ENCODE results near the gene HSPA6. TPM values are rescaled to one million over a fixed set of nuclear protein-coding genes. Genes with fewer than 3 reads are reported as not detected.
"Not testable (repeated sequence)": the region's sequence is repeated elsewhere in the genome, so short reads cannot be mapped to it uniquely, and the experiment has no call there.

Gene HSPA6
- under 1 TPM; 0.11 to 0.14 TPM for total RNA-seq

DNA sequence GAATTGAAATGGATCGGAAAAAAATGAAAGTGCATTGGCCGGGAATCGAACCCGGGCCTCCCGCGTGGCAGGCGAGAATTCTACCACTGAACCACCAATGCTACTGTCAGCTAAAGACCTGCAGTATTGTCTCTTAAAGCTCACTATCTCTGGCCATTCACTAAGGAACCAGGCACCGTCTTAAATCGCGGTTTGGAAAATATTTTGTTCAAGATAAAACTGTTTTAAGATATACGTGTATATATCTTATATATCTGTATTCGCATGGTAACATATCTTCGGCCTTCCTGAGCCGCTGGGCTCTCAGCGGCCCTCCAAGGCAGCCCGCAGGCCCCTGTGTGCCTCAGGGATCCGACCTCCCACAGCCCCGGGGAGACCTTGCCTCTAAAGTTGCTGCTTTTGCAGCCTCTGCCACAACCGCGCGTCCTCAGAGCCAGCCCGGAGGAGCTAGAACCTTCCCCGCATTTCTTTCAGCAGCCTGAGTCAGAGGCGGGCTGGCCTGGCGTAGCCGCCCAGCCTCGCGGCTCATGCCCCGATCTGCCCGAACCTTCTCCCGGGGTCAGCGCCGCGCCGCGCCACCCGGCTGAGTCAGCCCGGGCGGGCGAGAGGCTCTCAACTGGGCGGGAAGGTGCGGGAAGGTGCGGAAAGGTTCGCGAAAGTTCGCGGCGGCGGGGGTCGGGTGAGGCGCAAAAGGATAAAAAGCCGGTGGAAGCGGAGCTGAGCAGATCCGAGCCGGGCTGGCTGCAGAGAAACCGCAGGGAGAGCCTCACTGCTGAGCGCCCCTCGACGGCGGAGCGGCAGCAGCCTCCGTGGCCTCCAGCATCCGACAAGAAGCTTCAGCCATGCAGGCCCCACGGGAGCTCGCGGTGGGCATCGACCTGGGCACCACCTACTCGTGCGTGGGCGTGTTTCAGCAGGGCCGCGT is at the start of gene HSPA6:
Gene HSPA6 (plus strand): TSS at position 724 of the 925 bp plus-strand sequence. CDS start 119 bp downstream, at position 843.
- DNase-seq (peak; percentile 77), ATAC-seq (peak; percentile 77)
- H3K27me3 Mint-ChIP-seq; POLR2A ChIA-PET; H3K36me3 Mint-ChIP-seq (ENCODE audit: low read depth); H3K4me1 Mint-ChIP-seq; H3K9me3 Mint-ChIP-seq (ENCODE audit: low read depth): not testable (repeated sequence)
- H3K4me3 Mint-ChIP-seq = peak within 1 kb of the TSS; percentile 75
- peak within 1 kb of the TSS; percentile 58 for H3K27ac Mint-ChIP-seq
- intact Hi-C loops (cut with DNase I, micrococcal nuclease) = loop anchor here in 1 of 2 experiments (1.0 to 2.0 kb wide), 2 partner anchors 16 to 37 kb away; no protein-coding TSS in a partner anchor
- CTCF ChIA-PET = interaction anchor here (0.6 to 1.3 kb wide), 3 partner anchors 39 to 226 kb away, joined by 3 to 6 read pairs (median 4); partner anchors contain the start of gene DUSP12

DNA sequence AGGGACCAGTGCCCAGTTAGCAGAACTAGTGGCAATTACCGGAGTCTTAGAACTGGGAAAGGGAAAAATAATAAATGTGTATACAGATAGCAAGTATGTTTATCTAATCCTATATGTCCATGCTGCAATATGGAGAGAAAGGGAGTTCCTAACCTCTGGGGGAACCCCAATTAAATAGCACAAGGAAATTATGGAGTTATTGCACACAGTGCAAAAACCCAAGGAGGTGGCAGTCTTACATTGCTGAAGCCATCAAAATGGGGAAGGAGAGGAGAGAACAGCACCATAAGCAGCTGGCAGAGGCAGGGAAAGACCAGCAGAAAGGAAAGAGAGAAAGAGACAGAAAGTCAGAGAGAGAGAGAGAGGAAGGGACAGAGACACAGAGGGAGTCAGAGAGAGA is 46.6 kb upstream of the HSPA6 start:
- ATAC-seq; DNase-seq; H3K4me3 Mint-ChIP-seq; CTCF ChIA-PET; H3K27ac Mint-ChIP-seq; intact Hi-C loops (cut with DNase I, micrococcal nuclease); POLR2A ChIA-PET; H3K9me3 Mint-ChIP-seq (ENCODE audit: low read depth); H3K4me1 Mint-ChIP-seq; H3K36me3 Mint-ChIP-seq (ENCODE audit: low read depth): not testable (repeated sequence)
- peaks cover 30% of the 10 kb centered on the region for H3K27me3 Mint-ChIP-seq

DNA sequence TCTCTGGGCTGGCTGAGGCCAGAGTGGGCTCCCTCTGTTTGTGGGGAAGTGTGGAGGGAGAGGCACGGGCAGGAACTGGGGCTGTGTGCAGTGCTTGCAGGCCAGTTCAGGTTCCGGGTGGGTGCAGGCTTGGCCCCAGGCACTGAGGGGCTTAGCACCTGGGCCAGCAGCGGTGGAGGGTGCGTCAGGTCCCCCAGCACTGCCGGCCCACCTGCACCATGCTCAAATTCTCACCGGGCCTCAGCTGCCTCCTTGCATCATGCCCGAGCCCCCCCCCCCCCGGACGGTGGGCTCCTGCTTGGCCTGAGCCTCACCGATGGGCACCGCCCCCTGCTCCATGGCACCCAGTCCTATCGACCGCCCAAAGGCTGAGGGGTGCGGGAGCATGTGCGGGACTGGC is 45.4 kb upstream of the HSPA6 start:
- no peak for DNase-seq
- Mint-ChIP-seq H3K9me3 (ENCODE audit: low read depth) (no peaks in the 10 kb centered on the region), H3K36me3 (ENCODE audit: low read depth) (no peaks in the 10 kb centered on the region), H3K27me3 (peaks cover 20% of the 10 kb centered on the region), H3K4me3 (no peak overlapping the region), H3K4me1 (no peaks in the 10 kb centered on the region), H3K27ac (no peak overlapping the region)
- ChIA-PET CTCF (interaction anchor here (1.0 kb wide), 1 partner anchor 10 kb away, joined by 3 read pairs; no protein-coding TSS in a partner anchor), POLR2A (no interaction called here)
- intact Hi-C loops (cut with DNase I, micrococcal nuclease) = no loop called here
- no peak for ATAC-seq

DNA sequence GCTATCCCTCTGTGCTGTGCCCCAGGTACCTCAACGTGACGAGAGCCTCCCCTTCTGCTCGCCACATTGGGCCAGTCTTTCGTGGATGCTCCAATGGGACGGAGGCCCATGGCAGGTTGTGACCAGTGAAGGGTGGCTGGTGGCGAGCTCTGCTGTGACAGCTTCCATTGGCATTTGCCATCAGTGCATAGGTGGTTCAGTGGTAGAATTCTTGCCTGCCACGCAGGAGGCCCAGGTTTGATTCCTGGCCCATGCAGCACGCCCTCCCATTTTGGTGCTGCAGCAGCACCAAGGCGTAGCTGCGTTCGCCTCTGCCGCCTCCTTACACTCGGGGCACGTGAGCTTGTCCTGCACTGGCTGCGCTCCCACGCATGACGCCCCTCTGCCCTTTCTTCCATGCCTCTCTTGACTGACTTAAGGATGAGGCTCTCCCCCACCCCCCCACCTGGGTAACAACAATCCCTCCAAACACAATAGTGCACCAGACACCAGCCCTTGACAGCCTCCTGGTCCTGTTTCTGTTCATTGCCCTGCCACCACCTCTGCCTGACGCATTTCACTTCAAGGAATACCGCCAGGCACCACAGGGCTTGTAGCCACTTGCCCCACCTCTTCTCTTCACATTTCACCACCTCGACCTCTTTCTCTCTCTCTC is 43.8 kb upstream of the HSPA6 start:
- ChIA-PET POLR2A (no interaction called here), CTCF (interaction anchor here (0.7 kb wide), 1 partner anchor 203 kb away, joined by 3 read pairs; no protein-coding TSS in a partner anchor)
- no peak overlapping the region for H3K4me3 Mint-ChIP-seq
- no peaks in the 10 kb centered on the region for H3K9me3 Mint-ChIP-seq (ENCODE audit: low read depth)
- DNase-seq (no peak), ATAC-seq (no peak)
- H3K27ac Mint-ChIP-seq = no peak overlapping the region
- intact Hi-C loops (cut with DNase I, micrococcal nuclease) = loop anchor here (10.0 kb wide), 3 partner anchors 84 to 554 kb away; no protein-coding TSS in a partner anchor
- no peaks in the 10 kb centered on the region for H3K36me3 Mint-ChIP-seq (ENCODE audit: low read depth)
- H3K4me1 Mint-ChIP-seq = no peaks in the 10 kb centered on the region
- peaks cover 10% of the 10 kb centered on the region for H3K27me3 Mint-ChIP-seq

DNA sequence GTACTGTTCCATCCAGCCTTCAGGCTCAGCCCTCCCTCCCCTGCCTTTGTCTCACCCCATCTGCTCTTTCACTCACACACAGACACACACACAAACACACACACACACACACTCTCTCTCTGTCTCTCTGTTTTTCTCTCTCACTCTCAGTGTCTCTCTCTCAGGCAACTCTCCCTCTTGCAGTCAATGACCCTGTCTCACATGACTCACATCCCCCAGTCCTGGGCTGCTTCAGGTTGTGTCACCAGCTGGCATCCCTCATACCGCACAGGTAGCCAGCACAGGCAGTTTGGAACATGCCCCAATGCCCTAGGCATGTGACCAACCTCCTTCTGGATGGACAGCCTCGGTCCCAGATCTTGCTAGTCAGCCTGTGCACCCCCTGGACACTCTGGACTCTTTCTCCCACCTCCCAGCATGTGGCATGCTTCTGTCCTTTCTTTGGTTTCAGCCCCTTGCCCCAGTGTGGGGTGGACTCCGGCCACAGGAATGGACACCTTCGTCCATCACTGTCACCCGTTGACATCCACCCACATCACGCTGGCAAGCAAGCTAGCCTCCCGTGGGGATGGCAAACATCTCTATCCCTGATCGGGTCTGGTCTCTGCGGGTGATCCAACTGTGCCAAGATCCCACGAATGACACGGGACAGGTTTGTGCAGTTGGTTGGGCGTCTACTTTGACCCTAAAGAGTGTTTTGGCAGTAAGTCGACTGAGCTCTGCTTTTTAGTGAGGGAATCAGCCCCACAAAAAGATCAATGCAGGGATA is 42.5 kb upstream of the HSPA6 start:
- Mint-ChIP-seq H3K4me1 (no peaks in the 10 kb centered on the region), H3K4me3 (no peak overlapping the region), H3K27me3 (peaks cover 10% of the 10 kb centered on the region), H3K27ac (no peak overlapping the region), H3K36me3 (ENCODE audit: low read depth) (no peaks in the 10 kb centered on the region), H3K9me3 (ENCODE audit: low read depth) (no peaks in the 10 kb centered on the region)
- CTCF ChIA-PET = interaction anchor here (1.4 to 4.9 kb wide), 2 partner anchors 14 to 258 kb away, joined by 6 to 32 read pairs; no protein-coding TSS in a partner anchor
- POLR2A ChIA-PET = no interaction called here
- ATAC-seq = peak; percentile 51
- DNase-seq = no peak
- intact Hi-C loops (cut with DNase I, micrococcal nuclease) = loop anchor here (10.0 kb wide), 3 partner anchors 83 to 553 kb away; no protein-coding TSS in a partner anchor

DNA sequence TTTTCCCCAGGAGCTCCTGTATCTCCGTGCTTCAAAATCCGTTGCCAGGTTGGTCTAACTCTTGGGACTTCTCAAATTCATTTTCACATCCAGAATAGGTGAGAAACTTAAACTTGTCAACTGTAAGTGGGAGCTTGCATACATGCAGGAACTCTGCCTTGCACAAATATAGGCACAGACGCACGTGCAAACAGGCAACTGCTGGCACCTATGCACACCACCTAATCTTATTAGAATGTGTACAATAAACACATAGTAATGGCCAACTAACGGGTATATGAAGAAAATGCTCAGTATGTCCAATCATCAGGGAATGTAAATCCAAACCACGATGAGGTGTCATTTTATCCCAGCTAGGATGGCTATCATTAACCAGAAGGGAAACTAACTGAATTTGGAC is 41.7 kb upstream of the HSPA6 start:
- Mint-ChIP-seq H3K4me3 (no peak overlapping the region), H3K27me3 (peaks cover 10% of the 10 kb centered on the region), H3K27ac (no peak overlapping the region), H3K36me3 (ENCODE audit: low read depth) (no peaks in the 10 kb centered on the region), H3K4me1 (no peaks in the 10 kb centered on the region), H3K9me3 (ENCODE audit: low read depth) (no peaks in the 10 kb centered on the region)
- POLR2A ChIA-PET = no interaction called here
- DNase-seq (no peak), ATAC-seq (no peak)
- CTCF ChIA-PET = interaction anchor here (1.4 to 4.9 kb wide), 3 partner anchors 13 to 260 kb away, joined by 5 to 32 read pairs (median 6); no protein-coding TSS in a partner anchor
- intact Hi-C loops (cut with DNase I, micrococcal nuclease) = loop anchor here (10.0 kb wide), 3 partner anchors 82 to 552 kb away; no protein-coding TSS in a partner anchor

DNA sequence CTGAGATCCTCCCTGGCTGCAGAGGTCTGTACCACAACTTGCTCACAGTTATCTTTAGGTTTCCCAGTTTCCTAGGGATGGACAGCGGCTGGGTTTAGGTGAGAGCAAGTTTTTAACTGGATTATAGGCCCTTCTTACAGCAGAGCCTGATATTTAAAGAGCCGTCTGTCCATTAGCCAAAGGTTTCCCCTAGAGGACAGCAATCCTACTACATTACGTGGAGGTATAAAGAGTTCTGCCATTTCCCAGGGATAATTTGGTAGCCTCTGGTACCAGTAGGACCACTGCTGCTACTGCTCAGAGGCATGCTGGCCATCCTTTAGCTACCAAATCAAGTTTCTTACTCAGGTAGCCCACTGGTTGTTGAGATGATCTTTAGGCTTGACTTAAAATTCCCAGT is 41.0 kb upstream of the HSPA6 start:
- no peak overlapping the region for H3K27ac Mint-ChIP-seq
- intact Hi-C loops (cut with DNase I, micrococcal nuclease) = loop anchor here (10.0 kb wide), 3 partner anchors 81 to 551 kb away; no protein-coding TSS in a partner anchor
- no peaks in the 10 kb centered on the region for H3K9me3 Mint-ChIP-seq (ENCODE audit: low read depth)
- H3K4me3 Mint-ChIP-seq = no peak overlapping the region
- DNase-seq (no peak), ATAC-seq (no peak)
- POLR2A ChIA-PET = no interaction called here
- H3K27me3 Mint-ChIP-seq = peaks cover 11% of the 10 kb centered on the region
- H3K4me1 Mint-ChIP-seq = no peaks in the 10 kb centered on the region
- no peaks in the 10 kb centered on the region for H3K36me3 Mint-ChIP-seq (ENCODE audit: low read depth)
- CTCF ChIA-PET = interaction anchor here (1.5 to 4.9 kb wide), 4 partner anchors 9 to 259 kb away, joined by 5 to 32 read pairs (median 6); no protein-coding TSS in a partner anchor

DNA sequence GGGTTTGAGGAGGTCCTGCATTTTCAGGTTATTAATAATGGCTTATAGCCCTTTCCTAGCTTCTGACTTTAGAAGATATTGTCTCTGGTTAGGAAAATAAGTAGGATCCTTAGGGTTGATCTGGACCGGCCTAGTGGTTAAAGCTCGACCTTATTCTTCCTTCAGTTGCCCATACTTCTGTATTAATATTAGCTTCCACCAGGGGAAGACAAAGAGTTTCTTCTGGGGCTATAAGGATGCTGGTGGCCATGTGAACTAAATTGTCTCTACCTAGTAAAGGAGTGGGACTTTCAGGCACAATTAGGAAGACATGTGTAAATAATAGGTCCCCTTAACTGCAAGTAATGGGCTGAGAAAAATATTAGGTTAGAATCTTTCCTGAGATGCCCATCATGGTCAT is 39.7 kb upstream of the HSPA6 start:
- intact Hi-C loops (cut with DNase I, micrococcal nuclease) = loop anchor here (10.0 kb wide), 3 partner anchors 80 to 550 kb away; no protein-coding TSS in a partner anchor

DNA sequence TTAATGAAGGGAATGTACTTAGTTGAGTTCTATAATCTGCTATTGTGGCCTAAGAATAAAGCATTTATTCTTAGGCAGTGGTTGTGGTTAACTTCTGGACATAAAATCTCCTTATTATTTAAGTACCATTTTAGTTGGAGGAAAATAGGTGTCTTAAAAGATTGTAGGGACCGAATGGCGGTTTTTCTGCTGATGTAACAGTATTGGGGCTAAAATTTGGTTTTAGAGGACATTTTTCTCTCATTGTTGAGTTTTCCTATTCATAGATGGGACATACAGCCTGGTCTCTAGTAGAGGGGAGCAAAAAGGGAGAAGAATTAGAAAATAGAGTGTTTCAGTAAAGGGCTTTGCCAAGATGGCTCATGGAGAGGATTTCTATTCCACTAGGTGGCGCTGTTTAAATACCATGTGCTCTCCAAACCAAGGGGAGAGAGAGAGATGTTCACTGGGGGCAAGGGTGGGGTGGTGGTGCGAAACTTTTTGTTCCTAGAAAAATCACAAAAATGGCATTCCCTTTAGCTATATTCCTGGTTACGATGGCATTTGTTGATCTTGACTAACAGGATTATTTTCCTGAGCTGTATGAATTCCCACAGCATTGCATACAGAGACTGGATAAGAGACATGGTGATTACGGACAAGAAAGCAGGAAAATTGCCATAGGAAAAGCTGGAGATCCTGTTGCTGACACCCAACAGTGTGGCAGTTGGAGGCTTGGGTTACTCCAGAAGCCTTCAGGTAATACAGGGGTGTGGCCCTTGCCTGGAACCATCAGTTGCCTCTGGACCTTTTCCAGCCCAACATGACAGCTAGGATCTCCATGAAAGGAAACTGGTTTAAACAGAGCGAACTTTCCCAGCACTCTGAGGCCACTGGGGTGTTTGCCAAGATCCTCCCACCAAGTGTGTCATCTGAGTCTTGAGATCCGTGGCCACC is 37.3 kb upstream of the HSPA6 start:
- ChIA-PET POLR2A (no interaction called here), CTCF (interaction anchor here (0.6 to 2.5 kb wide), 8 partner anchors 10 to 255 kb away, joined by 3 to 25 read pairs (median 4); no protein-coding TSS in a partner anchor)
- intact Hi-C loops (cut with DNase I, micrococcal nuclease) = loop anchor here (1.0 to 10.0 kb wide), 5 partner anchors 36 to 548 kb away; no protein-coding TSS in a partner anchor
- Mint-ChIP-seq H3K4me1 (peaks cover 12% of the 10 kb centered on the region), H3K27ac (no peak overlapping the region), H3K9me3 (ENCODE audit: low read depth) (no peaks in the 10 kb centered on the region), H3K4me3 (no peak overlapping the region), H3K27me3 (peaks cover 30% of the 10 kb centered on the region), H3K36me3 (ENCODE audit: low read depth) (no peaks in the 10 kb centered on the region)
- ATAC-seq = peak; percentile 58
- DNase-seq = peak; percentile 45

More for the DNA sequence above, 39.7 kb upstream of the HSPA6 start:
- ChIA-PET CTCF (interaction anchor here (0.6 to 4.9 kb wide), 7 partner anchors 8 to 258 kb away, joined by 3 to 32 read pairs (median 4); no protein-coding TSS in a partner anchor), POLR2A (no interaction called here)
- H3K36me3 Mint-ChIP-seq (ENCODE audit: low read depth) = no peaks in the 10 kb centered on the region
- no peak overlapping the region for H3K4me3 Mint-ChIP-seq
- no peaks in the 10 kb centered on the region for H3K4me1 Mint-ChIP-seq
- no peaks in the 10 kb centered on the region for H3K9me3 Mint-ChIP-seq (ENCODE audit: low read depth)
- ATAC-seq (no peak), DNase-seq (no peak)
- H3K27me3 Mint-ChIP-seq = peaks cover 19% of the 10 kb centered on the region
- H3K27ac Mint-ChIP-seq = no peak overlapping the region

DNA sequence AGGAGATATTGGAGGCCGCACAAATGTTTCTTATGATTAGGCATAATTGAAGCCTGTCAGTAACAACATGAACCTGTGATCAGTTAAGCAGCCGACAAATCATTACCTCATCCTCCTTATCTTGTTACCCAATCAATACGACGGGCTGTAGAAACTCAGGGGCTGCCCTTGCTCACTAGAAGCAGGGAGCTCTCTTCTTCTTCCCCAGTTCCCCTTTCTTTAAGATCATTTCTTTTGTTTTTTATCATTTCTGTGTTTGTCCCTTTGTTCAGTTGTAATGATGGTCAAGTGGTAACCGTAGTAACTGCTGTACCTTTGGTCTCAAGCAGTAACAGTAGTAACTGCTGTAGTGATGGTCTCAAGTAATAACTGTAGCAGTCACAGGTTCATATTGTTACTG is 32.9 kb upstream of the HSPA6 start:
- ChIA-PET POLR2A (no interaction called here), CTCF (no interaction called here)
- DNase-seq = no peak
- Mint-ChIP-seq H3K9me3 (ENCODE audit: low read depth) (no peaks in the 10 kb centered on the region), H3K36me3 (ENCODE audit: low read depth) (no peaks in the 10 kb centered on the region), H3K27ac (no peak overlapping the region), H3K4me3 (no peak overlapping the region), H3K4me1 (peaks cover 12% of the 10 kb centered on the region), H3K27me3 (peaks cover 50% of the 10 kb centered on the region)
- ATAC-seq = no peak
- intact Hi-C loops (cut with DNase I, micrococcal nuclease) = no loop called here
